Osteocyte (in vitro differentiated cells): ENCODE data around the gene WDR46. TPM values are rescaled to one million over a fixed set of nuclear protein-coding genes. Genes with fewer than 3 reads are reported as not detected.

ENCODE experiments used
- DNase-seq: peaks from one replicate; pipeline ENCODE4 v3.0.0; 2021; ENCODE audit warnings: mixed read lengths; ENCODE audit not compliant: unreplicated experiment; ENCODE audit errors: extremely low spot score
- H3K27ac Mint-ChIP-seq: one replicate; pipeline ENCODE4 v1.8.0; 2021; ENCODE audit warnings: mild to moderate bottlenecking, mixed read lengths; ENCODE audit not compliant: unreplicated experiment
- H3K27me3 Mint-ChIP-seq: one replicate; pipeline ENCODE4 v1.8.0; 2021; ENCODE audit warnings: mixed read lengths; ENCODE audit not compliant: unreplicated experiment
- H3K36me3 Mint-ChIP-seq: one replicate; pipeline ENCODE4 v1.8.0; 2021; ENCODE audit warnings: mixed read lengths; ENCODE audit not compliant: unreplicated experiment
- H3K4me1 Mint-ChIP-seq: one replicate; pipeline ENCODE4 v1.8.0; 2021; ENCODE audit warnings: mixed read lengths; ENCODE audit not compliant: unreplicated experiment
- H3K4me3 Mint-ChIP-seq: one replicate; pipeline ENCODE4 v1.8.0; 2021; ENCODE audit warnings: mild to moderate bottlenecking, moderate library complexity, mixed read lengths; ENCODE audit not compliant: unreplicated experiment
- H3K9me3 Mint-ChIP-seq: one replicate; pipeline ENCODE4 v1.8.0; 2021; ENCODE audit warnings: mixed read lengths; ENCODE audit not compliant: unreplicated experiment
- CTCF ChIP-seq: fragments of 200-600 bp; sonication (generic); IDR thresholded peaks from 2 replicates; pipeline ENCODE4 v1.5.0; 2021; ENCODE audit warnings: antibody characterized with exemption, mild to moderate bottlenecking, moderate library complexity
- total RNA-seq: library from RNA; stranded (reverse); gene quantifications from 2 replicates; pipeline ENCODE4 v1.2.1, GENCODE V29; 2021

WDR46 gene
- total RNA-seq, 1 donor from 2014 or later: 59.1 TPM

- TF ChIP-seq CTCF: no peak
- H3K27me3 Mint-ChIP-seq: no peaks in the 10 kb centered on the region
- no peak for DNase-seq
These were observed 24.9 kb upstream of the WDR46 start, which contains the start of gene TAPBP for GRCh38 chr6:33313709-33314514. Gene TAPBP (minus strand): TSS chr6:33314078. CDS start chr6:33314041, 37 bp downstream.

GRCh38 chr6:33313105-33313708 lies 24.2 kb upstream of the WDR46 start:
- H3K4me1 Mint-ChIP-seq: peaks cover 50% of the 10 kb centered on the region
- H3K27ac Mint-ChIP-seq: peak overlapping the region; percentile 99
- no peaks in the 10 kb centered on the region for H3K27me3 Mint-ChIP-seq
- H3K36me3 Mint-ChIP-seq: peaks cover 10% of the 10 kb centered on the region
- no peak for TF ChIP-seq CTCF
- H3K4me3 Mint-ChIP-seq: peak overlapping the region; percentile 96
- no peaks in the 10 kb centered on the region for H3K9me3 Mint-ChIP-seq
- DNase-seq: no peak

More at GRCh38 chr6:33313709-33314514, 24.9 kb upstream of the WDR46 start, which contains the start of gene TAPBP:
- Mint-ChIP-seq H3K9me3 (no peaks in the 10 kb centered on the region), H3K27ac (peak within 1 kb of the TSS; percentile 99), H3K4me3 (peak within 1 kb of the TSS; percentile 96), H3K4me1 (peaks cover 53% of the 10 kb centered on the region), H3K36me3 (peaks cover 9% of the 10 kb centered on the region)

- H3K36me3 Mint-ChIP-seq: peaks cover 10% of the 10 kb centered on the region
- H3K27me3 Mint-ChIP-seq: no peaks in the 10 kb centered on the region
- TF ChIP-seq CTCF: no peak
- no peaks in the 10 kb centered on the region for H3K9me3 Mint-ChIP-seq
- peak overlapping the region; percentile 99 for H3K27ac Mint-ChIP-seq
- DNase-seq: no peak
- H3K4me3 Mint-ChIP-seq: peak overlapping the region; percentile 96
- H3K4me1 Mint-ChIP-seq: peaks cover 48% of the 10 kb centered on the region
These were observed 23.5 kb upstream of the WDR46 start for GRCh38 chr6:33312361-33313104.

- no peak for DNase-seq
- Mint-ChIP-seq H3K36me3 (peaks cover 18% of the 10 kb centered on the region), H3K27ac (no peak overlapping the region), H3K9me3 (no peaks in the 10 kb centered on the region), H3K4me3 (no peak overlapping the region), H3K27me3 (no peaks in the 10 kb centered on the region), H3K4me1 (peaks cover 14% of the 10 kb centered on the region)
- TF ChIP-seq CTCF: no peak
These were observed 17.3 kb upstream of the WDR46 start for GRCh38 chr6:33306356-33306755.
